HUES48 (cell line): ENCODE results near the gene DDX28.
"Not testable (repeated sequence)": the region's sequence is repeated elsewhere in the genome, so short reads cannot be mapped to it uniquely, and the experiment has no call there.

Experiments
- H3K27ac ChIP-seq: one replicate; pipeline ENCODE4 v1.7.0; 2013; ENCODE audit warnings: low read depth, low read length, inconsistent platforms
- H3K27me3 ChIP-seq: 2 replicates; pipeline ENCODE4 v1.6.1; 2013; ENCODE audit warnings: mild to moderate bottlenecking, low read length; ENCODE audit not compliant: control insufficient read depth, insufficient read depth
- H3K36me3 ChIP-seq: 2 replicates; pipeline ENCODE4 v1.6.1; 2013; ENCODE audit warnings: low read length; ENCODE audit not compliant: control insufficient read depth, insufficient read depth
- H3K4me1 ChIP-seq: 2 replicates; pipeline ENCODE4 v1.6.1; 2013; ENCODE audit warnings: mild to moderate bottlenecking, low read length; ENCODE audit not compliant: control insufficient read depth, insufficient read depth
- H3K4me3 ChIP-seq: 2 replicates; pipeline ENCODE4 v1.5.1; 2013; ENCODE audit warnings: mild to moderate bottlenecking, low read depth, low read length
- H3K9ac ChIP-seq: 2 replicates; pipeline ENCODE4 v1.6.1; 2013; ENCODE audit warnings: mild to moderate bottlenecking, low read depth, low read length, moderate library complexity
- H3K9me3 ChIP-seq: 2 replicates; pipeline ENCODE4 v1.6.1; 2013; ENCODE audit warnings: low read length; ENCODE audit not compliant: control insufficient read depth, insufficient read depth

The DDX28 gene

GRCh38 chr16:67977469-67978227, 45.4 kb downstream of the DDX28 start:
- Histone ChIP-seq H3K4me1 (no peaks in the 10 kb centered on the region), H3K9ac (no peak overlapping the region), H3K27me3 (no peaks in the 10 kb centered on the region), H3K4me3 (no peak overlapping the region), H3K9me3 (no peaks in the 10 kb centered on the region), H3K27ac (no peak overlapping the region), H3K36me3 (no peaks in the 10 kb centered on the region)

- no peak overlapping the region for H3K9ac ChIP-seq
- no peaks in the 10 kb centered on the region for H3K4me1 ChIP-seq
- no peaks in the 10 kb centered on the region for H3K36me3 ChIP-seq
- no peaks in the 10 kb centered on the region for H3K9me3 ChIP-seq
- no peak overlapping the region for H3K27ac ChIP-seq
- H3K4me3 ChIP-seq: no peak overlapping the region
- no peaks in the 10 kb centered on the region for H3K27me3 ChIP-seq
Observed at GRCh38 chr16:67977005-67977404, 46.0 kb downstream of the DDX28 start.

- Histone ChIP-seq H3K9ac (no peak overlapping the region), H3K36me3 (no peaks in the 10 kb centered on the region), H3K9me3 (no peaks in the 10 kb centered on the region), H3K27me3 (no peaks in the 10 kb centered on the region), H3K27ac (no peak overlapping the region), H3K4me1 (no peaks in the 10 kb centered on the region), H3K4me3 (no peak overlapping the region)
Observed at GRCh38 chr16:67976205-67976604, 46.8 kb downstream of the DDX28 start.

- Histone ChIP-seq H3K9ac (no peak overlapping the region), H3K4me3 (no peak overlapping the region), H3K4me1 (no peaks in the 10 kb centered on the region), H3K27ac (no peak overlapping the region), H3K36me3 (no peaks in the 10 kb centered on the region), H3K9me3 (no peaks in the 10 kb centered on the region), H3K27me3 (no peaks in the 10 kb centered on the region)
Observed at GRCh38 chr16:67975321-67976105, 47.5 kb downstream of the DDX28 start.

GRCh38 chr16:67972285-67972684, 50.7 kb downstream of the DDX28 start:
- not testable (repeated sequence) for H3K36me3 ChIP-seq, H3K4me1 ChIP-seq, H3K9me3 ChIP-seq, H3K27me3 ChIP-seq, H3K4me3 ChIP-seq, H3K27ac ChIP-seq, H3K9ac ChIP-seq

GRCh38 chr16:67971111-67971510, 51.9 kb downstream of the DDX28 start:
- no peak overlapping the region for H3K27ac ChIP-seq
- H3K4me3 ChIP-seq: no peak overlapping the region
- peaks cover 19% of the 10 kb centered on the region for H3K4me1 ChIP-seq
- H3K36me3 ChIP-seq: no peaks in the 10 kb centered on the region
- H3K9ac ChIP-seq: no peak overlapping the region
- no peaks in the 10 kb centered on the region for H3K9me3 ChIP-seq
- no peaks in the 10 kb centered on the region for H3K27me3 ChIP-seq
